ENCODE results near the gene RFK. TPM values are rescaled to one million over a fixed set of nuclear protein-coding genes. Genes with fewer than 3 reads are reported as not detected.
"Not testable (repeated sequence)": the region's sequence is repeated elsewhere in the genome, so short reads cannot be mapped to it uniquely, and the experiment has no call there.

Gene RFK
- 15.0 and 16.6 TPM in 2 replicates for total RNA-seq
- long read RNA-seq, transcript RFK-201 (4 exons, 2,684 nt) = major isoform, 79 of 82 reads
- long read RNA-seq, partial matches to known transcripts = 0 of 82 reads
- long read RNA-seq, other reads (novel, unspliced or antisense) = 2 of 82 reads

DNA sequence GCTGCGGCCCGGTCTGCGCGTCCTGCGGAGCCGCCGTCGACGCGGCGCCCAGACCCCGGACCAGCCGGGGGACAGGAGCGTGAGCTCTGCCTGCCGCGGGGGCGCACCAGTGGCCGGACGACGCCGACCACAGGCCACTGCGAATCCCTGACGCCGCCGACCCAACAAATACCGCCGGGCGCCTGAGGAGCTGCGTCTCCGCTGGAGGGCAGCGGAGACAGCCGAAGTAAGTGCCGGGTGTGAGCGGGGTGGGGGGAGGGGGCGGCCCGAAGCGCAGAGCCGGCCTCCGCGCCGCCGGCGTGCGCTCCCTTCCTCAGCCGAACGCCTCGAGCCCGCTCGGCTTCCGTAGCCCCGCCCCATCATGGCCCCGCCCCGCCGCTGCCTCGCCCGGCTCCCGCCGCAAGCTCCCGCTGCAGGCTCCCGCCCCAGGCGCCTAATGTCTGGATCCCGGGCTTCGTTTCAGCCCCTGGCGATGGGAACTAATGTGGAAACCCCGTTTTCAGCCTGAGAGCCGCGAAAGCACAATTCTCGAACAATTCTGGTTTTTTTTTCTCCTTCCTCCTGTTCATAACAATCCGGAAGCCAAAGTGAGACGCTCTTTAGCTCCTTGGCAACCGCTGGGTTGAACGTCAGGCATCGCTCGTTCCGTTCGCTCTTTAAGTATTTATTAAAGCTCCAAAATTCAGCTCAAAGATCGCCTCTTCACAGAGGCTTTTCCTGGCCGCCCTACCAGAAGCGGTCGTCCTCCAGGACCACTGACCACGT lies at the start of gene RFK:
TSS of gene RFK (minus strand) at position 232 of the 765 bp plus-strand sequence. CDS start 255 bp downstream, outside the sequence.
- Mint-ChIP-seq H3K4me1 (ENCODE audit: unreplicated experiment) (peaks cover 23% of the 10 kb centered on the region), H3K27me3 (ENCODE audit: unreplicated experiment) (no peaks in the 10 kb centered on the region), H3K27ac (ENCODE audit: unreplicated experiment) (peak within 1 kb of the TSS; percentile 97), H3K36me3 (ENCODE audit: unreplicated experiment) (peaks cover 8% of the 10 kb centered on the region), H3K9me3 (ENCODE audit: unreplicated experiment) (no peaks in the 10 kb centered on the region), H3K4me3 (ENCODE audit: unreplicated experiment) (peak within 1 kb of the TSS; percentile 97)
- DNase-seq (ENCODE audit: extremely low spot score, unreplicated experiment) = peak; percentile 97
- TF ChIP-seq, protein P1, sequence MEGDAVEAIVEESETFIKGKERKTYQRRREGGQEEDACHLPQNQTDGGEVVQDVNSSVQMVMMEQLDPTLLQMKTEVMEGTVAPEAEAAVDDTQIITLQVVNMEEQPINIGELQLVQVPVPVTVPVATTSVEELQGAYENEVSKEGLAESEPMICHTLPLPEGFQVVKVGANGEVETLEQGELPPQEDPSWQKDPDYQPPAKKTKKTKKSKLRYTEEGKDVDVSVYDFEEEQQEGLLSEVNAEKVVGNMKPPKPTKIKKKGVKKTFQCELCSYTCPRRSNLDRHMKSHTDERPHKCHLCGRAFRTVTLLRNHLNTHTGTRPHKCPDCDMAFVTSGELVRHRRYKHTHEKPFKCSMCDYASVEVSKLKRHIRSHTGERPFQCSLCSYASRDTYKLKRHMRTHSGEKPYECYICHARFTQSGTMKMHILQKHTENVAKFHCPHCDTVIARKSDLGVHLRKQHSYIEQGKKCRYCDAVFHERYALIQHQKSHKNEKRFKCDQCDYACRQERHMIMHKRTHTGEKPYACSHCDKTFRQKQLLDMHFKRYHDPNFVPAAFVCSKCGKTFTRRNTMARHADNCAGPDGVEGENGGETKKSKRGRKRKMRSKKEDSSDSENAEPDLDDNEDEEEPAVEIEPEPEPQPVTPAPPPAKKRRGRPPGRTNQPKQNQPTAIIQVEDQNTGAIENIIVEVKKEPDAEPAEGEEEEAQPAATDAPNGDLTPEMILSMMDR (IDR thresholded peaks at IDR 0.05) = peak; percentile 45

DNA sequence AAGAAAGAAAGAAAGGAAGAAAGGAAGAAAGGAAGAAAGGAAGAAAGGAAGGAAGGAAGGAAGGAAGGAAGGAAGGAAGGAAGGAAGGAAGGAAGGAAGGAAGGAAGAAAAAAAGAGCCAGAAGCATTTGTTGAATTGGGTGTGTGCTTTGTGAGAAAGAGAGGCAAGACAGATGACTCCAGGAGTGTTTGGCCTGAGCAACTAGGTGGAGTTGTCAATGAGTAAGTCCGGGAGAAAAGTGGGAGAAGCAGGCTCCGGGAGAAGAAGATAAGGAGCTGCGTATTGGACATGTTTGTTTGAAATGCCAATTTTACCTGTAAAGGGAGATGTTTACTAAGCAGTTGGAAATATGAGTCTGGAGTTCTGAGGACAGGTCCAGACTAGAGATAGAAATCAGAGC lies 49.7 kb upstream of the RFK start:
- Mint-ChIP-seq H3K9me3 (ENCODE audit: unreplicated experiment) (no peaks in the 10 kb centered on the region), H3K36me3 (ENCODE audit: unreplicated experiment) (no peaks in the 10 kb centered on the region), H3K27ac (ENCODE audit: unreplicated experiment) (no peak overlapping the region), H3K4me3 (ENCODE audit: unreplicated experiment) (no peak overlapping the region), H3K27me3 (ENCODE audit: unreplicated experiment) (peaks cover 5% of the 10 kb centered on the region), H3K4me1 (ENCODE audit: unreplicated experiment) (peaks cover 6% of the 10 kb centered on the region)
- TF ChIP-seq, protein P1 (IDR thresholded peaks at IDR 0.05) = no peak
- DNase-seq (ENCODE audit: extremely low spot score, unreplicated experiment) = no peak

DNA sequence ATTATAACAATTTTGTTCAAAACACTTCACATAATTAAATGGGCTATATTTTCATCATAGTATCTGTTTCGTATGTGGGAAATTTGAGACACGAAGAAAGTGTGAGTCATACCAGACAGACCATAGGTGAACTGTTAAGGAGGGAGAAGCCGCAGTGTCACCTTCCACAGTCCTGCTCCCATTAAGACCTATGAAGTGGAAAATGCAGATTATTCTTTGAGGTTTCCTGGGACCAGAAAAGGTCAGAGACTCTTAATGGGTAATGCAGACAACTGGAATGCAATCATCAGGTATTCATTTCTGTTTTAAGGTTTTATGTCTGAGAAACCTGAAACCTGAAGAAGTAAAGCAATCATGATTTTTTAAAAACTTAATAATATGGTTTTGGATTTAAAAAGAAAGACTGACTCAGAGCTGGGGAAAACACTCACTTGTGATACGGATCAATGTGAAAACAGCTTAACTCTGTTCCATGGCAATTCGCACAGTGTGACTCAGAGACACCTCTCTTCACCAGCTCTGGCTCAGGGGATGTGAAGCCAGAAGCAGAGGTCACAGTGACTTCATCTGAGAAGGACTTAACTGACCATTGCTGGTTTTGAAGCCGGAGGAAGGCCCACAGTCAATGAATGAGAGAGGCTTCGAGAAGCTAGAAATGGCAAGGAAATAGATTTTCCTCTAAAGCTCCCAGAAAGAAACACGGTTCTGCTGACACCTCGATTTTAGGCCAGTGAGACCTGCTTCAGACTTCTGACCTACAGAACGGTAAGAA lies 47.5 kb upstream of the RFK start:
- no peaks in the 10 kb centered on the region for H3K9me3 Mint-ChIP-seq (ENCODE audit: unreplicated experiment)
- H3K4me3 Mint-ChIP-seq (ENCODE audit: unreplicated experiment) = no peak overlapping the region
- H3K36me3 Mint-ChIP-seq (ENCODE audit: unreplicated experiment) = no peaks in the 10 kb centered on the region
- H3K27me3 Mint-ChIP-seq (ENCODE audit: unreplicated experiment) = peaks cover 5% of the 10 kb centered on the region
- no peak for DNase-seq (ENCODE audit: extremely low spot score, unreplicated experiment)
- TF ChIP-seq, protein P1 (IDR thresholded peaks at IDR 0.05) = no peak
- H3K4me1 Mint-ChIP-seq (ENCODE audit: unreplicated experiment) = peaks cover 4% of the 10 kb centered on the region
- no peak overlapping the region for H3K27ac Mint-ChIP-seq (ENCODE audit: unreplicated experiment)

DNA sequence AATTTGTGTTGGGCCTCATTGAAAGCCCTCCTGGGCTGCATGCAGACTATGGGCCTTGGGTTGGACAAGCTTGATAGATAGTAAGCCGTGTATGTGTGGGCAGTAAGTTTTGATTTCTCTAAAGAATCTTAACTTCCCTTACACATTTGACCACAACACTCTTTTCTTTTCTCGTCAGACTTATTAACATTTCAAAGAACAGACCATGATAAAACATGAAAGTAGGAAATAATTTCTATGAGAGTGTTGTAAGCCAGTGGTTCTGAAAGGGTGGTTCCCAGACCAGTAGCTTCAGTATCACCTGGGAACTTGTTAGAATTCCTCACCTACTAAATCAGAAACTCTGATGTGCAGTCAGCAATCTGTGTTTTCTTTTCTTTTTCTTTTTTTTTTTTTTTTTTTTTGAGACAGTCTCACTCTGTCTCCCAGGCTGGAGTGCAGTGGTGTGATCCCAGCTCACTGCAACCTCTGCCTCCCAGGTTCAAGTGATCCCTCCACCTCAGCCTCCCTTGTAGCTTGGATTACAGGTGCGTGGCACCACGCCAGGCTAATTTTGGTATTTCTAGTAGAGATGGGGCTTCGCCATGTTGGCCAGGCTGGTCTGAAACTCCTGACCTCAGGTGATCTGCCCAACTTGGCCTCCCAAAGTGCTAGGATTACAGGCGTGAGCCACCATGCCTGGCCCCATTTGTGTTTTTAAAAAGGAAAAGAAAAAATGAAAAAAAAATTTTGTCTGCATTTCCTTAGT lies 44.8 kb upstream of the RFK start:
- H3K9me3 Mint-ChIP-seq (ENCODE audit: unreplicated experiment) = peaks cover 4% of the 10 kb centered on the region

DNA sequence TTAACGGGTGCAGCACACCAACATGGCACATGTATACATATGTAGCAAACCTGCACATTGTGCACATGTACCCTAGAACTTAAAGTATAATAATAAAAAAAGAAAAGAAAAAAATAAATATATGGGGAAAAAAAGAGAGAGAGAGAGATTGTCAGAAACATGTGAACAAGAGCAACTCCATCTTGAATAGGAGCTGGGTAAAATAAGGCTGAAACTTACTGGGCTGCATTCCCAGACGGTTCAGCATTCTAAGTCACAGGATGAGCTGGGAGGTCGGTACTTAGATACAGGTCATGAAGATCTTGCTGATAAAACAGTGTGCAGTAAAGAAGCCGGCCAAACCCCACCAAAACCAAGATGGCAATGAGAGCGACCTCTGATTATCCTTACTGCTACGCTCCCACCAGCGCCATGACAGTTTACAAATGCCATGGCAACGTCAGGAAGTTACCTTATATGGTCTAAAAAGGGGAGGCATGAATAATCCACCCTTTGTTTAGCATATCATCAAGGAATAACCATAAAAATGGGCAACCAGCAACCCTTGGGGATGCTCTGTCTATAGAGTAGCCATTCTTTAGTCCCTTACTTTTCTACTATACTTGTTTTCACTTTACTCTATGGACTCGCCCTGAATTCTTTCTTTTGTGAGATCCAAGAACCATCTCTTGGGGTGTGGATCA lies 42.9 kb upstream of the RFK start:
- not testable (repeated sequence) for H3K4me1 Mint-ChIP-seq (ENCODE audit: unreplicated experiment); H3K36me3 Mint-ChIP-seq (ENCODE audit: unreplicated experiment); DNase-seq (ENCODE audit: extremely low spot score, unreplicated experiment); H3K27me3 Mint-ChIP-seq (ENCODE audit: unreplicated experiment); H3K4me3 Mint-ChIP-seq (ENCODE audit: unreplicated experiment); H3K27ac Mint-ChIP-seq (ENCODE audit: unreplicated experiment); H3K9me3 Mint-ChIP-seq (ENCODE audit: unreplicated experiment)

More for the DNA sequence above, 44.8 kb upstream of the RFK start:
- Mint-ChIP-seq H3K27me3 (ENCODE audit: unreplicated experiment) (peaks cover 2% of the 10 kb centered on the region), H3K36me3 (ENCODE audit: unreplicated experiment) (no peaks in the 10 kb centered on the region), H3K4me1 (ENCODE audit: unreplicated experiment) (peaks cover 2% of the 10 kb centered on the region), H3K4me3 (ENCODE audit: unreplicated experiment) (no peak overlapping the region), H3K27ac (ENCODE audit: unreplicated experiment) (no peak overlapping the region)
- DNase-seq (ENCODE audit: extremely low spot score, unreplicated experiment) = no peak
- TF ChIP-seq, protein P1 (IDR thresholded peaks at IDR 0.05) = no peak

DNA sequence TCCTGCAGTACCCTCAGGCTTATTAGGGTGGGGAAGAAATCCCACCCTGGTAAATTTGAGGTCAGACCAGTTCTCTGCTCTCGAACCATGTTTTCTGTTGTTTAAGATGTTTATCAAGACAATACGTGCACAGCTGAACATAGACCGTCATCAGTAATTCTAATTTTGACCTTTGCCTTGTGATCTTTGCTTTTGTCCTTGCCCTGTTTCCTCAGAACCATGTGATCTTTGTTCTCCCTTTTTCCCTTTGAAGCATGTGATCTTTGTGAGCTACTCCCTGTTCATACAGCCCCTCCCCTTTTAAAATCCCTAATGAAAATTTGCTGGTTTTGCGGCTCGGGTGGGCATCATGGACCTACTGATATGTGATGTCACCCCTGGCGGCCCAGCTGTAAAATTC lies 40.7 kb upstream of the RFK start:
- DNase-seq (ENCODE audit: extremely low spot score, unreplicated experiment); H3K4me1 Mint-ChIP-seq (ENCODE audit: unreplicated experiment); H3K4me3 Mint-ChIP-seq (ENCODE audit: unreplicated experiment); H3K27ac Mint-ChIP-seq (ENCODE audit: unreplicated experiment); H3K9me3 Mint-ChIP-seq (ENCODE audit: unreplicated experiment); H3K36me3 Mint-ChIP-seq (ENCODE audit: unreplicated experiment); H3K27me3 Mint-ChIP-seq (ENCODE audit: unreplicated experiment): not testable (repeated sequence)

All from osteocyte (in vitro differentiated cells).